Limb (tissue), 2 donors: Measurements from ENCODE around the gene IRF2BP2.

ENCODE experiments used
- DNase-seq, 2 donors: peaks; one replicate each; pipeline ENCODE4 v3.0.0-alpha.2; 2016; ENCODE audit errors: extremely low spot score in 2 of 2

Gene IRF2BP2

DNA sequence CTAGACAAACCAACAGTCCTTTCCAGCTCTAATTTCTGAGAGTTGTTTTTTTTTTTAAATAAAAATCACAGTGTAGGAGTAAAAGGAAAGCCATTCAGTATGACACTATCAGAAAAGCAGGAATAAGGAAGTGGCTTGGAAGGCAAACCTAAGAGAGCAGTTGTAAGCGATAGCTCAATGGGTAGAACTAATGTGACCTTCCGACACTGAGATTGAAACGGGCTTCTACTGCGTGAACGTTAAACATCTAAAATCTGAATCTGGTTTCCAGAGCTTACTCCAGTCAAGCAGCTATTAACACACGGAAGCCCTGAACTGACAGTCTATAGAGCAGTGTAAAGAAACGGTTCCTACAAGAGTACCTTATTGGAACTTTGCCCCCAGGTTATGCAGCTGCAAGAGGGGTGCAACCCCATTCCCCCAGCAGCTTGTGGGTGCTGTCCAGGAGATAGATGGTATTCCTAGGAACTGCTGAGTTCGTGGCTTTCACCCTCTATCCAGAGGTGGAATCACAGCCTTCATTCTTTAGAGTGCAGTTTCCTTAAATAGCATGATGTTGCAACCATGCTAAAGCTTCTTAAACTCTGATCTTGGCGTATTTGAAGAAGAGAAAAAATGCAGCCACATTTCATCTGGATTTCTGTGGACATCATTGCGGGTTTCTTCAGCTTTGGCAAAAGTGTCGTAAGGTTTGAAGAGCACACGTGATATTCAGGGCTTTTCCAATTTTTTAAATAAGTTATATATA lies 3.3 kb upstream of the IRF2BP2 start:
- DNase-seq, result no peak

DNA sequence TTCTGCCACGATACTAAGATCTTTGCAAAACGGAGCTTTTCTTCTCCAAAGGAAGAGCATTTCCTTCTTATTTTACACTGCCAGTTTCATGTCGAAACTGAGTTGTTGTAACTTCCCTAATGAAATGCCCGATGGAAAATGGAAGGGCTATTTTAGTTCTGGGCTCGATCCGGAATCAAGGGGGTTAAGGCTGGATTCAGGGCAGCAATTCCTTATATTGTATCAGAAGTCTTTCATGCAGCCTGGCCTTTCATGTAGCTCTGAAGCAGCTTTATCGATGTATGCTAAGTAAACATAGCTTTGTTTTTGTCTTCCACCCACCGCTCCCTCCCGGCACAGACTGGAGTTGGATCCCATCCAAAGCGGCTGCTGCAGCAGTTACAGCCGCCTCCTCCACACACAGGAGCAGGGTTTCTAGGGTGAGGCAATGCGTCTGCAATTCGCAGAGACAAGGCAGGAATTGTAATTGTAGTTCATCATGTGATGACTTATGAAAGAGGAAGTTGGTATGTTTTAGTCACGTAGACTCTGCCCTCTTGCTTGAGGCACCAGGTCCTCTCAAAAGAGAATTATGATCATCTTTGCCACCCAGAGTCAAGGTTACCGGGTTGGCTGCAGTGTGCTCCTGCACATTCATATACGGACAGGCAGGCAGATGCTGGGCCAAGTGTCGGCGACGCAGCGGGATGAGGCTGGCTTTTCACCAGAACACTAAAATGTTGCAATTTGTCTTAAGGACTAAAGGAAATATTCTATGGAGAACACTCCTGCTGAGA lies 2.6 kb upstream of the IRF2BP2 start:
- DNase-seq, result peak; percentile 89 to 95

DNA sequence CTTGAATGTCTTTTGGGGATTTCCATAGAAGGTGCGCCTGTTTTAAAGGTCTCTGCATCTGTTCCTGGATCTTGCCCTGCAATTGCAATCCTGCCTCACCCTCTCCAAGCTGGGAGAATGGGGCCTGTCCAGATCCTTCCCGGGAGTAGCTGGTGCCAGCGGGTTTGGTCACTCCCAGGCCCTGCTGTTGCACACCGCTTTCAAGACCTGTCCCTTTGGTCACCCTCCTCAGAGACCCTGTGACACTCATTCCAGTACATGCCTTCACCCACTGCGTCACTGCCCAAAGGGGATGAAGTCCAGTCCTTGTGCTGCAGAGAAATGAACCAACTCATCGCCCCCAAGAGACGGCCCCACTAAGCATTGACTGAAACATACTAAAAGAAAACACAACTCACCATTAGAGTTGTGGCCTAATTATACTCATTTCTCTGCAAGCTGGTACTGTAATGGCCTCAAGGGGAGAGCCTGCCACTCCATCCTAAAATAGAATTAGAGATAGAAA lies 1.9 kb upstream of the IRF2BP2 start:
- peak in 1 of 2 donors; percentile 64 for DNase-seq

DNA sequence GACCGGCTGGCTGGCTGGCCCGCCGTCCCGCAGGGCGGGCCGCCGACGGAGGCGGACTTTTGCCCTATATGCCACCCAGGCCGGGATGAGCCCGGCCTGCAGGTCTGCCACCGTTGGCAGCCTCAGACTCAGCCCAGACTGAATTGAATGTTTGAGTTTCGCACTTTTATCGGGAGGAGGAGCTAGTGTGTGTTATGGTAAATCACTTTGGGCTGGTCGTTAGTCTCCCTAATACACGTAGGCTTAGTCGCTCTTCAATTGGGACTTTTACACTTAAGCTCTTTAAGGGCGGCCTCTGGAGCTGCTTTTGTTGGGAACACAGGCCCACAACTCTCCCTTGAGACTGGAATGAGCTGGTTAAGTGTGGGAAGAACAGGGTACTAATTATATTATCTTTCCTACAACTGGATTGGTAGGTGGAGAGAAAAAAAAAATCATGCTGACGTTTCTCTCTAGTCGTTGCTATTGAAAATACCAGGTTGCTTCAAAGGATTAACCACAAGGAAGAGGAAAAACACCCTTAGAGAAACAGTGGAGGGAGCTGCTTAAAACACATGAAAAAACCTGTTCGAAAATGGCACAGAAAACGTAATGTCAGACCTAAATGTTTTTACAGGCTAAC lies 1.4 kb upstream of the IRF2BP2 start:
- DNase-seq, result peak in 1 of 2 donors; percentile 85

GRCh38 chr1:234610666-234611224 lies 767 bp upstream of the IRF2BP2 start:
- peak; percentile 95 to 97 for DNase-seq

DNA sequence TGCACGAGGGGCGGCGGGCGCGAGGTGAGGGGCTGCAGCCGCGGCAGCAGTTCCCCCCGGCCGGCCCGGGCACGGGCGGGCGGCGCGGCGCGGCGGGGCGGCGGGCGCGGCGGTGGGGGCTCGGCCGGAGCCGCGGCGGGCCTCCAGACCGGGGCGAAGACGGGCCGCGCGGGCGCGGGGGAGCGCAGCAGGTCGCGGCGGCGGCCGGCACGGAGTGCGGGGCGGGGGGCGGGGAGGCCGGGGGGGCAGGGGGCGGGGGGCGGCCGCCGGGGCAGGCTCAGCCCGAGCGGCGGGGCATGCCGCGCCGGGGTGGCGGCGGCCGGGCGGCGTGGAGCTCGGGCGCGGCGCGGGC lies 311 bp downstream of the IRF2BP2 start:
- DNase-seq, result no peak

- peak in 1 of 2 donors; percentile 75 for DNase-seq
Observed at GRCh38 chr1:234608911-234609690, 877 bp downstream of the IRF2BP2 start.

DNA sequence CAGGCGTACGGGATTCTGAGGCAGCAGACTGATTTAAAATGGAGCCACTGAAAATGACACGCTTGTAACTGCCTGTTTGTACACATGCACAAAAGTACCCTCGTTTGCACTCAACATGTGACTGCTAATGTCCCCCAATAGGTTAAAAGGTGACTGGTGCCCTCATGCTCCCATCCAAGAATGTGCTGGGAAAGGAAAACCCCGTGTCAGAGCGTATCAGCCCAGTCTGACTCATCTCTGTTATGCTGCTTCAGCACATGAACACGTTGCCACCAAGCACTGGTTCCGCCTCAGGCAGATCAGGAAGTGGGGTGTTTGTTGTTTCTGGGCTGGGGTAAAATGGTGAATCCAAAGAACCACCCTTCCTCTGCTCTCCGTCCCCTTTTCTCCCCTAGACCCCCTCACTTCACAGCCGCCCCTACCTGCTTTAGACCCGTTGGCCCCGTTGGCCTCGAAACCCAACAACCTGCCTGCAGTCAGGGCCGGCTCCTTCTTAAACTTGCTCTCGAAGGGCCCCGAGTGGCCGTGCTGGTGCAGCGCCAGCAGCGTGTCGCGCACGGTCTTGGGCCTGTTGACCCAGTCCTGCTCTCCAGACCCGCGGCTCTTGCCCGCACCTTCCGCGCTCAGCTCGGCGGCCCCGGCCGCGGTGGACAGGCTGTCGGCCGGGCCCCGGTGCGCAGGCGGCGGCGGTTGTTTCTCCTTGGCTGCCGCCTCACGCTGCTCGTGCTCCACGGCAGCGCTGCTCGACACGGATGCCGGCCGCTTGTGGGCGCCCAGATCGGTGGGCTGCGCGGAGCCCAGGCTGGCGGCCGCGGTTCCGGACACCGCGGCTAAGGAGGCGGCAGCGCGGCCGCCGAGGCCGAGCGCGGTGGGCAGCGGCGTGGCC lies 1.7 kb downstream of the IRF2BP2 start:
- peak; percentile 57 to 75 for DNase-seq

DNA sequence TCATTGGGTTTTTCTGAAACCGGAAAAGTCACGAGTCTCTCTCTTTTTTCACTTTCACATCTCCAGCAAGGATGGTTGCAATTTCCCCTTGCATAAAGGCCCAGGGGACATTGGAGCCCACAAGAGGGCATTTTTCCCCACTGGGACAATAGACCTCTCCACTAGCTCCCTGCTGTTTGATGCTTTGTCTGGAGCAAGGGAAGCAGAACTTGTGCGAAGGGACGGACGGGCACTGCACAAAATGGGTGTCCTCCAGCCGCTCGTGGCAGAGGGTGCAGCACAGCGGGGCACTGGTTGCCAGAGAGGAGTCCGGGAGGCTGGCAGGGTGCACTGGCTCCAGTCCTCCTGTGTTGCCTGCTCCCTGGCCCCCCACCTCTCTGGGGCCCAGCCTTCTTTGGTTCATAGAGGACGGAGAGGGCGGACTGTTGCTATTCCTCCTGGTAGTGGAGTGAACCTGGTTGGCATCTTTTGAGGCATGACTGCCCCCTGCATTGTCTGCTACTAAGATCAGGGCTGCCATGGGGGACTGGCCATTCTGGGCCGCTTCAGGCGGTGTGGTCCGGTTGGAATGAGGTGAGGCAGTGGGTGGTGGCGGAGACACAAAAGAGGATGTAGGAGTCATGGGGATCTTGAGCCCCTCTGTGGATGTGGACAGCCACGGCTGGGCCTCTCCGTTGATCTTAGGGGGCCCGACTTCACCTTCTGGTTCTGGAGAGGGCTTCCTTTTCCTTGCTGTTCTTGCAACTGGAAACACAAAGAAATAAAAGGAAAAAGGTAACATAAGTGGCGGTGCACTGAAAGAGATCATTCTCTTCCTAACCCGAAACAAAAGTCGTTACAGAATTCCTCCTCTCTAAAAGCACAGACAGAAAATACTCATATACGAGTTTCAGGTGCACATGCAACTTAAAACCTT lies 2.6 kb downstream of the IRF2BP2 start:
- DNase-seq, result peak in 1 of 2 donors; percentile 18

DNA sequence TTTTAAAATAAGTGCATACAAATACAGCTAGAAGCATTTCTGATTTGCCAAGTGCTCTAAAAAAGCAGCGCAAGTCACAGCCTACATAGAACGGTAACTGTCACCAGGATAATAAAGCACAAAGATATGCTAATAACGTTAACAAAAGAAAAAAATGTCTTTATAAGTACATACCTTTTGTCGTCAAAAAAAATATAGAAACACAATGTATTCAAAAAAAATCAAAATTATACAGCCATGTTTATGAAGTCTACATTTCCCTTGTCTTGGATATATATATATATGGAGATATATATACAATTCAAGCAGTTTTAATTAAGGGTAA lies 3.2 kb downstream of the IRF2BP2 start:
- no peak for DNase-seq

GRCh38 chr1:234605983-234606783 lies 3.8 kb downstream of the IRF2BP2 start:
- DNase-seq, result peak in 1 of 2 donors; percentile 50

GRCh38 chr1:234605399-234605982 lies 4.5 kb downstream of the IRF2BP2 start:
- DNase-seq, result no peak

- DNase-seq, result peak in 1 of 2 donors; percentile 58
Observed at GRCh38 chr1:234604495-234605398, 5.2 kb downstream of the IRF2BP2 start.

DNA sequence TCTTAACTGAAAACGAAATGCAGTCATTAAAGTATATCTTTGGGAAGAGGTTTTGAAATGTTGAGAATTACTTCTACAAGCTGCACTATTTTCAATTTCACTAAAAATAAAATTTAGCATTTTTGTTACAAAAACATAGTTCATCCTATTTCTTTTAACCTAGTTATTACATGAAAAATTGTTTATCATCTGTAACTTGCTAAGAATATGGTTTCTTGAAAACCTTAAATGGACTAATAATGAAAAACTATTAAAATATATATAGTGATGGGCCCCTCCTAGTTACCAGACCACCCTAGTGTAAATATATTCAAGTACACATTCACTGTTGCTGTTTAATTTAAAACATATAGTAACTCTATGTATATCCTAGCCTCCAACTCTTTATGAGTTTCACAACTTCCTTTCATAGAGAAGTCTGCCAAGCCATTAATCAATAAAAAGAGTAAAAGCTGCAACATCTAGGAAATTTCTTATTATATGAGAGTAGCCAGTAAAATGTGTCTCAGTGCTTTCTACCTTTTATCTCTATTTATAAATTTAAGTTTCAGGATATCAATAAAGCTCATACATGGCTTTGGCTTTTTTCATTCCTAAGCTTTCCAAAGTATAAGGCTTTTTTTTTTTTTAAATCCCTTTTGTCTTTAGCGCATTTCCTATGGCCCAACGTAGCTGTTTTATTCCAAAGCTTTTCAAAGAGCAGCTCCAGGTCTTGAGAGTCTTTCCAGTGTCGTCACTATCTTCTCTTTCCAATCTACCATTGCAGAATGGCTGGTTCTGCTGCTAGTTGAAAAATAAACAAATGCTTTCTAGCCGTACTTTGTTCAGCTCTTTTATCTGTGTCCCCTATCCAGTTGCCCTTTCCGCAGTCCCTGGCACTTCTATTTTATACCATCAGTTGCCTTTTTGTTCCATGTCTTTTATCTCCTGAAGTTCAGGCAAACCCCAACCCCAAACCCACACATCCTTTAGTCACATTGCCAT lies 6.5 kb downstream of the IRF2BP2 start:
- peak in 1 of 2 donors; percentile 61 for DNase-seq

- peak in 1 of 2 donors; percentile 78 for DNase-seq
Observed at GRCh38 chr1:234602334-234603220, 7.4 kb downstream of the IRF2BP2 start.
